ENCODE data around the gene CCDC85A.

Gene CCDC85A

DNA sequence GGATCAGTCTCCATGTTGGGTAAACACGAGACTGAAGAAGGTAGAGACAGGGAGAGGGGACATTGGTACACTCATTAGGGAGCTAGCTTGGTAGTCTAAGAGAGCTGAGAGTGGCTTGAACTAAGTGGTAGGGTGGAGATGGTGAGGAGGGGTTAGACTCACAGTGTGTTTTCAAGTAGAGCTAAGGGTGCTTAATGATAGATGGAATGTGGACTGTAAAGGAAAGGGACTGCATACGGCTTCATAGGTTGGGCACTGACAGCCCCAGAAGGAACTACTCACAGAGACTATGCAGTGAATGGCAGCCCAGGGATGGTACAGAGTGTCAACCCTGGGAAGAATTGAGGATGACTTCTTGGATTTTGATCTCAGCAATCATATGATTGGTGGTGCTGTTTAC is 178.1 kb downstream of the CCDC85A start:
- DNase-seq (ENCODE audit: low read depth) = no peak
- H3K4me3 ChIP-seq (ENCODE audit: low read depth, low read length) = no peak overlapping the region
- TF ChIP-seq, protein P1, sequence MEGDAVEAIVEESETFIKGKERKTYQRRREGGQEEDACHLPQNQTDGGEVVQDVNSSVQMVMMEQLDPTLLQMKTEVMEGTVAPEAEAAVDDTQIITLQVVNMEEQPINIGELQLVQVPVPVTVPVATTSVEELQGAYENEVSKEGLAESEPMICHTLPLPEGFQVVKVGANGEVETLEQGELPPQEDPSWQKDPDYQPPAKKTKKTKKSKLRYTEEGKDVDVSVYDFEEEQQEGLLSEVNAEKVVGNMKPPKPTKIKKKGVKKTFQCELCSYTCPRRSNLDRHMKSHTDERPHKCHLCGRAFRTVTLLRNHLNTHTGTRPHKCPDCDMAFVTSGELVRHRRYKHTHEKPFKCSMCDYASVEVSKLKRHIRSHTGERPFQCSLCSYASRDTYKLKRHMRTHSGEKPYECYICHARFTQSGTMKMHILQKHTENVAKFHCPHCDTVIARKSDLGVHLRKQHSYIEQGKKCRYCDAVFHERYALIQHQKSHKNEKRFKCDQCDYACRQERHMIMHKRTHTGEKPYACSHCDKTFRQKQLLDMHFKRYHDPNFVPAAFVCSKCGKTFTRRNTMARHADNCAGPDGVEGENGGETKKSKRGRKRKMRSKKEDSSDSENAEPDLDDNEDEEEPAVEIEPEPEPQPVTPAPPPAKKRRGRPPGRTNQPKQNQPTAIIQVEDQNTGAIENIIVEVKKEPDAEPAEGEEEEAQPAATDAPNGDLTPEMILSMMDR (IDR thresholded peaks at IDR 0.05; ENCODE audit: control insufficient read depth, extremely low read depth, insufficient read depth) = no peak

- no peak overlapping the region for H3K4me3 ChIP-seq (ENCODE audit: low read depth, low read length)
- TF ChIP-seq, protein P1 (IDR thresholded peaks at IDR 0.05; ENCODE audit: control insufficient read depth, extremely low read depth, insufficient read depth) = no peak
- no peak for DNase-seq (ENCODE audit: low read depth)
These were observed 181.1 kb downstream of the CCDC85A start for GRCh38 chr2:56364902-56365301.

- TF ChIP-seq, protein P1 (IDR thresholded peaks at IDR 0.05; ENCODE audit: control insufficient read depth, extremely low read depth, insufficient read depth) = no peak
- DNase-seq (ENCODE audit: low read depth) = no peak
- H3K4me3 ChIP-seq (ENCODE audit: low read depth, low read length) = no peak overlapping the region
These were observed 185.5 kb downstream of the CCDC85A start for GRCh38 chr2:56369316-56369715.

DNA sequence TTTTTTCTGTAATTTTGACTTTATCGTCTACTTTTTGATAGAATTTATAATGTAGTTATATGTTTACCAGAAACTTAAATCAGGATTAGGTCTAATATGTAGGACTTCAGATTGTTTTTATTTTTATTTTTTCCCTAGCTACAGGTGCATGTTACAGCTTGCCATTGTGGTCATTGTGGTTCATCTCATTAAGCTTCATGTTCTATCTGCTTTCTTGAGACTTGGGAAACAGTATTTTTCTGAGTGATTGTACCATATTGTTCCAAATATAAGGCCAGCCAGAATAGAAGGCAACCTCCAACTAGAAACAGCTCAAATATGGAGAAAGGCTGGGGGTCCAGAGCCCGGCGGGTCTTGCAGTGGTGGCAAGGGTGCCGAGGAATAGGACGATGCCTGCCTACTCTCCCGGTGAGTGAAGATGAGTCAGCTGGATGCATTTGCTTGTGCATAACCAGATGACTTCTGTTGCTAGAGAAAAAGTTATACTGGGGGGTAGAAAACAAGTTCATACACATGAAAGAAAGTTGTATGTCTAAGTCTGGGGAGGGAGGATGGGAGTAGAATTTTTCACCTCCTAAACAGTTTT is 188.4 kb downstream of the CCDC85A start:
- H3K4me3 ChIP-seq (ENCODE audit: low read depth, low read length) = no peak overlapping the region
- TF ChIP-seq, protein P1 (IDR thresholded peaks at IDR 0.05; ENCODE audit: control insufficient read depth, extremely low read depth, insufficient read depth) = no peak
- no peak for DNase-seq (ENCODE audit: low read depth)

GRCh38 chr2:56375251-56375650 is 191.5 kb downstream of the CCDC85A start:
- no peak for DNase-seq (ENCODE audit: low read depth)
- TF ChIP-seq, protein P1 (IDR thresholded peaks at IDR 0.05; ENCODE audit: control insufficient read depth, extremely low read depth, insufficient read depth) = no peak
- H3K4me3 ChIP-seq (ENCODE audit: low read depth, low read length) = no peak overlapping the region

DNA sequence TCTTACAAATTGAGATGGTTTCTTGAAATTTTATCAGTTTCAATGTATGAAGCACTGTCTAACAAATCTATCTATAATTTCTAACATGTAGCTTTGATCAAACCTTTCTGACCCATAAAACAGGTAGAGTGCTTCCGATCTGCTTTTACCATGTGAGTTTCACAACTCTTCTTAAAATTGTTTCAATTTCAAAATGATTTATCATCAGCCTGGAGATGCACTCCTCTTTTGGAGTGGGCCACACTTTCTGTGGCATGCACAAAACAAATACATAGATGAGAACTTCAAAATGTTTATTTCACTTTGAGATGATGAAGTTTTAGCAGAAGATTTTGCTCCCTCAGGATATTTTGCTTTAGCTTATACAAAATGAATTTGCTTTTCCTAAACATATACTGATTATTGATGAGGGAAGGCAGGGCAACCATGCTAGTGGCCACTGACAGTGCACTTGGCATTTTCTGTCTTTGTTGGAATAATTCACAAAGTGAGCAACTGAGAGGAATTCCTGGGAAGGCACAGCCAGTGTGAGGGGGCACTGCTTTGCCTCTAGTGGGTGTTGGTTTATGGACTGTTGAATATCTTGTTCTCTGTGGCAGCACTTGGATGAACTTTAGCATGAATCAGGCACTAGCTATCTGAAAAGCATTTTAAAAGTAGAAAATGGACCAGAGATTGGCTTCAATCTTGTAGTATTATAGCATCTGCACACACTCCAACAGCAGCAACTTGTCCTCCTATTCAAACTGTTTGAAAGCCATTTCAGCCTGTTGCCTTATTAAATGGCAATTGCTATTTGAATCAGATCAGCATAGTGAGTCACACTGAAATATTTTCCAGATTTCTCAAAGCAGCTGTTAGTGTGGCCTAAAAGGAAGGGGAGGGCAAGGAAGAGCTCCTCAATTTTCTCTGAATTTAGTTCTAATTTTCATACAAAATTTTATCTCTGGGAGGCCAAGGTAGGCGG is 193.2 kb downstream of the CCDC85A start:
- no peak for DNase-seq (ENCODE audit: low read depth)
- no peak overlapping the region for H3K4me3 ChIP-seq (ENCODE audit: low read depth, low read length)
- TF ChIP-seq, protein P1 (IDR thresholded peaks at IDR 0.05; ENCODE audit: control insufficient read depth, extremely low read depth, insufficient read depth) = no peak

Data from LNCaP clone FGC (cell line).